Keratinocyte (primary cell): ENCODE data around the gene TRPM3.

Experiments used
- CTCF ChIP-seq, 3 experiments: IDR thresholded peaks in 1 of 3; conservative IDR thresholded peaks in 1 of 3; optimal IDR thresholded peaks in 1 of 3; 2 replicates in 2 of 3; 3 replicates in 1 of 3; pipeline versions ENCODE3 to v1.5.1; 2011; ENCODE audit warnings: low read length in 3 of 3, mild to moderate bottlenecking in 3 of 3, moderate library complexity in 2 of 3, control low read depth in 1 of 3, inconsistent platforms in 1 of 3; ENCODE audit not compliant: insufficient read depth in 2 of 3; ENCODE audit errors: extremely low read depth in 1 of 3
- EZH2 ChIP-seq: IDR thresholded peaks from one replicate; pipeline ENCODE4 v1.6.1; 2012; ENCODE audit warnings: inconsistent platforms, mild to moderate bottlenecking, low read length, moderate library complexity

GRCh38 chr9:70987986-70988385, 133.4 kb downstream of the TRPM3 start:
- TF ChIP-seq CTCF (optimal IDR thresholded peaks at IDR 0.05 in 1 of 3, IDR thresholded peaks at IDR 0.05 in 1 of 3, conservative IDR thresholded peaks at IDR 0.05 in 1 of 3; ENCODE audit: extremely low read depth in 1 of 3, insufficient read depth in 2 of 3, low read length in 3 of 3) (no peak), EZH2 (no peak)
